ENCODE measurements around the gene RICTOR.

RICTOR gene, protein sequence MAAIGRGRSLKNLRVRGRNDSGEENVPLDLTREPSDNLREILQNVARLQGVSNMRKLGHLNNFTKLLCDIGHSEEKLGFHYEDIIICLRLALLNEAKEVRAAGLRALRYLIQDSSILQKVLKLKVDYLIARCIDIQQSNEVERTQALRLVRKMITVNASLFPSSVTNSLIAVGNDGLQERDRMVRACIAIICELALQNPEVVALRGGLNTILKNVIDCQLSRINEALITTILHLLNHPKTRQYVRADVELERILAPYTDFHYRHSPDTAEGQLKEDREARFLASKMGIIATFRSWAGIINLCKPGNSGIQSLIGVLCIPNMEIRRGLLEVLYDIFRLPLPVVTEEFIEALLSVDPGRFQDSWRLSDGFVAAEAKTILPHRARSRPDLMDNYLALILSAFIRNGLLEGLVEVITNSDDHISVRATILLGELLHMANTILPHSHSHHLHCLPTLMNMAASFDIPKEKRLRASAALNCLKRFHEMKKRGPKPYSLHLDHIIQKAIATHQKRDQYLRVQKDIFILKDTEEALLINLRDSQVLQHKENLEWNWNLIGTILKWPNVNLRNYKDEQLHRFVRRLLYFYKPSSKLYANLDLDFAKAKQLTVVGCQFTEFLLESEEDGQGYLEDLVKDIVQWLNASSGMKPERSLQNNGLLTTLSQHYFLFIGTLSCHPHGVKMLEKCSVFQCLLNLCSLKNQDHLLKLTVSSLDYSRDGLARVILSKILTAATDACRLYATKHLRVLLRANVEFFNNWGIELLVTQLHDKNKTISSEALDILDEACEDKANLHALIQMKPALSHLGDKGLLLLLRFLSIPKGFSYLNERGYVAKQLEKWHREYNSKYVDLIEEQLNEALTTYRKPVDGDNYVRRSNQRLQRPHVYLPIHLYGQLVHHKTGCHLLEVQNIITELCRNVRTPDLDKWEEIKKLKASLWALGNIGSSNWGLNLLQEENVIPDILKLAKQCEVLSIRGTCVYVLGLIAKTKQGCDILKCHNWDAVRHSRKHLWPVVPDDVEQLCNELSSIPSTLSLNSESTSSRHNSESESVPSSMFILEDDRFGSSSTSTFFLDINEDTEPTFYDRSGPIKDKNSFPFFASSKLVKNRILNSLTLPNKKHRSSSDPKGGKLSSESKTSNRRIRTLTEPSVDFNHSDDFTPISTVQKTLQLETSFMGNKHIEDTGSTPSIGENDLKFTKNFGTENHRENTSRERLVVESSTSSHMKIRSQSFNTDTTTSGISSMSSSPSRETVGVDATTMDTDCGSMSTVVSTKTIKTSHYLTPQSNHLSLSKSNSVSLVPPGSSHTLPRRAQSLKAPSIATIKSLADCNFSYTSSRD (N-terminal part only)

GRCh38 chr5:39074017-39074814 lies at the start of gene RICTOR:
TSS of gene RICTOR (minus strand) at chr5:39074399. CDS start at chr5:39074377, 22 bp downstream.
- Histone ChIP-seq H3K4me3 (IDR thresholded peaks at IDR 0.05; ENCODE audit: insufficient read depth, low read depth, low read length) (no peak within 1 kb of the TSS), H3K36me3 (ENCODE audit: insufficient read depth) (no peaks in the 10 kb centered on the region), H3K27me3 (ENCODE audit: insufficient read depth, low read depth) (no peaks in the 10 kb centered on the region), H3K9ac (peak within 1 kb of the TSS; percentile 96), H3K4me1 (ENCODE audit: low read depth, poor library complexity, severe bottlenecking) (peaks cover 42% of the 10 kb centered on the region), H4K20me1 (ENCODE audit: insufficient read depth) (peaks cover 3% of the 10 kb centered on the region), H3K4me2 (peak within 1 kb of the TSS; percentile 93), H2AFZ (ENCODE audit: low read depth) (peak within 1 kb of the TSS; percentile 51; the same call in 1 of the 2 replicates), H3K79me2 (ENCODE audit: insufficient read depth, low read depth) (peaks cover 71% of the 10 kb centered on the region), H3K27ac (peak within 1 kb of the TSS; percentile 97)
- TF ChIP-seq CTCF (conservative IDR thresholded peaks at IDR 0.05; ENCODE audit: low read depth, low read length): no peak

GRCh38 chr5:39121922-39122321 lies 47.7 kb upstream of the RICTOR start:
- peaks cover 6% of the 10 kb centered on the region for H3K4me1 ChIP-seq (ENCODE audit: low read depth, poor library complexity, severe bottlenecking)

GRCh38 chr5:39121315-39121714 lies 47.1 kb upstream of the RICTOR start:
- H3K27me3 ChIP-seq (ENCODE audit: insufficient read depth, low read depth): no peaks in the 10 kb centered on the region
- H3K36me3 ChIP-seq (ENCODE audit: insufficient read depth): no peaks in the 10 kb centered on the region
- H3K27ac ChIP-seq: no peak overlapping the region
- H3K4me2 ChIP-seq: no peak overlapping the region
- no peaks in the 10 kb centered on the region for H3K79me2 ChIP-seq (ENCODE audit: insufficient read depth, low read depth)
- no peaks in the 10 kb centered on the region for H4K20me1 ChIP-seq (ENCODE audit: insufficient read depth)
- H2AFZ ChIP-seq (ENCODE audit: low read depth): no peak overlapping the region
- no peak for TF ChIP-seq CTCF (conservative IDR thresholded peaks at IDR 0.05; ENCODE audit: low read depth, low read length)
- H3K4me1 ChIP-seq (ENCODE audit: low read depth, poor library complexity, severe bottlenecking): peaks cover 6% of the 10 kb centered on the region
- no peak overlapping the region for H3K9ac ChIP-seq
- no peak overlapping the region for H3K4me3 ChIP-seq (IDR thresholded peaks at IDR 0.05; ENCODE audit: insufficient read depth, low read depth, low read length)

More at GRCh38 chr5:39121922-39122321, 47.7 kb upstream of the RICTOR start:
- no peak overlapping the region for H3K9ac ChIP-seq
- H3K79me2 ChIP-seq (ENCODE audit: insufficient read depth, low read depth): no peaks in the 10 kb centered on the region
- H2AFZ ChIP-seq (ENCODE audit: low read depth): no peak overlapping the region
- no peaks in the 10 kb centered on the region for H4K20me1 ChIP-seq (ENCODE audit: insufficient read depth)
- H3K4me3 ChIP-seq (IDR thresholded peaks at IDR 0.05; ENCODE audit: insufficient read depth, low read depth, low read length): no peak overlapping the region
- H3K4me2 ChIP-seq: no peak overlapping the region
- H3K27ac ChIP-seq: no peak overlapping the region
- no peak for TF ChIP-seq CTCF (conservative IDR thresholded peaks at IDR 0.05; ENCODE audit: low read depth, low read length)
- H3K27me3 ChIP-seq (ENCODE audit: insufficient read depth, low read depth): no peaks in the 10 kb centered on the region
- no peaks in the 10 kb centered on the region for H3K36me3 ChIP-seq (ENCODE audit: insufficient read depth)
